Measurements from ENCODE around the gene MOSMO.

Gene MOSMO

DNA sequence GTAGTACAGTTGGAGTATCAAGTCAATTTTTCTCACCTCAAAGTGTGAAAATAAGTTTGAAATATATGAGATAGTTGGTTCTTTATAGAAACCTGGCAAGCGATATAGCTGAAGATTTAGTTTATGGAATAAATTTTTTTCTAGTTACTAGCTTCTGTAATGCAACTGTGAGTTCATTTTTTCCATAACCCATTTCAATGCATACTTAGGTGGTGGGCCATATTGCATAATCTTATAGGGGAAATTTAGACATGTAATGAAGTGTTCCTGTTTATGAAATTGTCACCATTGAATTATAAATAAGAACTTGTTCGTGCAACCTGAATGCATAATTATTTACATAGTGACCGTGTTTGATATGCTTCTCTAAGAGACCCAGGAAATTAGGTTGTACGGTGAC is 9.0 kb downstream of the MOSMO start:
- no peaks in the 10 kb centered on the region for H3K36me3 ChIP-seq (ENCODE audit: control insufficient read depth, low read length)
- H3K9me2 ChIP-seq (replicated peaks; ENCODE audit: control insufficient read depth, low read length) = no peaks in the 10 kb centered on the region
- TF ChIP-seq, protein P1, sequence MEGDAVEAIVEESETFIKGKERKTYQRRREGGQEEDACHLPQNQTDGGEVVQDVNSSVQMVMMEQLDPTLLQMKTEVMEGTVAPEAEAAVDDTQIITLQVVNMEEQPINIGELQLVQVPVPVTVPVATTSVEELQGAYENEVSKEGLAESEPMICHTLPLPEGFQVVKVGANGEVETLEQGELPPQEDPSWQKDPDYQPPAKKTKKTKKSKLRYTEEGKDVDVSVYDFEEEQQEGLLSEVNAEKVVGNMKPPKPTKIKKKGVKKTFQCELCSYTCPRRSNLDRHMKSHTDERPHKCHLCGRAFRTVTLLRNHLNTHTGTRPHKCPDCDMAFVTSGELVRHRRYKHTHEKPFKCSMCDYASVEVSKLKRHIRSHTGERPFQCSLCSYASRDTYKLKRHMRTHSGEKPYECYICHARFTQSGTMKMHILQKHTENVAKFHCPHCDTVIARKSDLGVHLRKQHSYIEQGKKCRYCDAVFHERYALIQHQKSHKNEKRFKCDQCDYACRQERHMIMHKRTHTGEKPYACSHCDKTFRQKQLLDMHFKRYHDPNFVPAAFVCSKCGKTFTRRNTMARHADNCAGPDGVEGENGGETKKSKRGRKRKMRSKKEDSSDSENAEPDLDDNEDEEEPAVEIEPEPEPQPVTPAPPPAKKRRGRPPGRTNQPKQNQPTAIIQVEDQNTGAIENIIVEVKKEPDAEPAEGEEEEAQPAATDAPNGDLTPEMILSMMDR (IDR thresholded peaks at IDR 0.05; ENCODE audit: low read depth, low read length, poor library complexity, severe bottlenecking) = no peak
- no peak for TF ChIP-seq EZH2phosphoT487 (IDR thresholded peaks at IDR 0.05; ENCODE audit: borderline replicate concordance, low read length)
- peaks cover 68% of the 10 kb centered on the region for H3K79me2 ChIP-seq (ENCODE audit: control insufficient read depth, low read length)
- no peaks in the 10 kb centered on the region for H3K27me3 ChIP-seq (ENCODE audit: control insufficient read depth, low read length)
- H3K4me2 ChIP-seq (ENCODE audit: low read length) = no peak overlapping the region
- H3K4me3 ChIP-seq (ENCODE audit: low read length) = no peak overlapping the region
- no peak overlapping the region for H3K27ac ChIP-seq (ENCODE audit: low read depth, low read length)
- peaks cover 6% of the 10 kb centered on the region for H3K4me1 ChIP-seq (ENCODE audit: control insufficient read depth, low read length)
- H3K9me3 ChIP-seq (ENCODE audit: control insufficient read depth, insufficient read depth, low read length) = no peaks in the 10 kb centered on the region
- H4K20me1 ChIP-seq (ENCODE audit: control insufficient read depth, insufficient read depth, low read depth, low read length) = peaks cover 10% of the 10 kb centered on the region
- no peaks in the 10 kb centered on the region for H3F3A ChIP-seq (ENCODE audit: control insufficient read depth, insufficient read depth)

DNA sequence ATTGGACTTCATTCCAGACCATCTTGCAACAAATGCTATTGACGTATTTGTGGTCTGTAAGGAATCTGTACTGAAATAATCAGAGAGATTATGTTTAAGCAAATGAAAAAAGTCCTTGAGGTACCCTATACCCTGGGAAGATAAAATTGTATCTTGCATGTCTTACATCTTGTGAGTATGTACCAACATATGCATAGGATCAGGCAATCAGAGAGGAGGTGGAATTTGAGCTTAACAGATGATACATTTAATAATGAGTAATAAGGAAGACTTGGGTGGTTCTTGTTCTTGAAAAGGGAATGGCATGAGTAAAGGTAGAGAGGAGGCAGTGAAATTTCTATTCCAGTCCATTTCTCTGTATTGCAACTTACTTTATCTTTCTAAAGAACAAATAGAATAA is 10.6 kb downstream of the MOSMO start:
- TF ChIP-seq, protein P1 (IDR thresholded peaks at IDR 0.05; ENCODE audit: low read depth, low read length, poor library complexity, severe bottlenecking) = no peak
- TF ChIP-seq EZH2phosphoT487 (IDR thresholded peaks at IDR 0.05; ENCODE audit: borderline replicate concordance, low read length) = no peak
- Histone ChIP-seq H3F3A (ENCODE audit: control insufficient read depth, insufficient read depth) (no peaks in the 10 kb centered on the region), H3K79me2 (ENCODE audit: control insufficient read depth, low read length) (peaks cover 65% of the 10 kb centered on the region), H4K20me1 (ENCODE audit: control insufficient read depth, insufficient read depth, low read depth, low read length) (peaks cover 10% of the 10 kb centered on the region), H3K4me2 (ENCODE audit: low read length) (no peak overlapping the region), H3K27ac (ENCODE audit: low read depth, low read length) (no peak overlapping the region), H3K9me3 (ENCODE audit: control insufficient read depth, insufficient read depth, low read length) (no peaks in the 10 kb centered on the region), H3K4me1 (ENCODE audit: control insufficient read depth, low read length) (peaks cover 6% of the 10 kb centered on the region), H3K9me2 (replicated peaks; ENCODE audit: control insufficient read depth, low read length) (no peaks in the 10 kb centered on the region), H3K27me3 (ENCODE audit: control insufficient read depth, low read length) (no peaks in the 10 kb centered on the region), H3K4me3 (ENCODE audit: low read length) (no peak overlapping the region), H3K36me3 (ENCODE audit: control insufficient read depth, low read length) (no peaks in the 10 kb centered on the region)

DNA sequence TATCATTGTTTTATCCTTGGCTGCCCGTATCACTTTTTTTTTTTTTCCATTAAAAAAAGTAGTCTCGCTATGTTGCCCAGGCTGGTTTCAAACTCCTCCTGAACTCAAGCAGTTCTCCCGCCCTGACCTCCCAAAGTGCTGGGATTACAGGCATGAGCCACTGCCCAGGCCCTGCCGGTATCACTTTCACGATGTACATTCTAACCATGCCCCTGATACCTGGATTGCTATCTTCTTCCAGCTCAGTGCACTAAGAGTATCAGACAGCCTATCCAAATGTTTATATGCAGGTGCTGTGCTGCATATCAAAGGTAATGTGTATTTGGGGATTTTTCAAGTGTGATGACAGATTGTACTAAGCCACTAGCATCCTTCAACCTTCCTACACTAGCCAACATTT is 14.2 kb downstream of the MOSMO start:
- H3K4me3 ChIP-seq (ENCODE audit: low read length) = no peak overlapping the region
- H4K20me1 ChIP-seq (ENCODE audit: control insufficient read depth, insufficient read depth, low read depth, low read length) = peaks cover 3% of the 10 kb centered on the region; the same call in 1 of the 2 replicates
- H3K27me3 ChIP-seq (ENCODE audit: control insufficient read depth, low read length) = no peaks in the 10 kb centered on the region
- no peaks in the 10 kb centered on the region for H3K9me3 ChIP-seq (ENCODE audit: control insufficient read depth, insufficient read depth, low read length)
- no peaks in the 10 kb centered on the region for H3K36me3 ChIP-seq (ENCODE audit: control insufficient read depth, low read length)
- peaks cover 40% of the 10 kb centered on the region for H3K79me2 ChIP-seq (ENCODE audit: control insufficient read depth, low read length)
- no peaks in the 10 kb centered on the region for H3F3A ChIP-seq (ENCODE audit: control insufficient read depth, insufficient read depth)
- H3K27ac ChIP-seq (ENCODE audit: low read depth, low read length) = no peak overlapping the region
- no peak for TF ChIP-seq EZH2phosphoT487 (IDR thresholded peaks at IDR 0.05; ENCODE audit: borderline replicate concordance, low read length)
- TF ChIP-seq, protein P1 (IDR thresholded peaks at IDR 0.05; ENCODE audit: low read depth, low read length, poor library complexity, severe bottlenecking) = no peak
- H3K4me2 ChIP-seq (ENCODE audit: low read length) = no peak overlapping the region
- no peaks in the 10 kb centered on the region for H3K9me2 ChIP-seq (replicated peaks; ENCODE audit: control insufficient read depth, low read length)
- H3K4me1 ChIP-seq (ENCODE audit: control insufficient read depth, low read length) = peaks cover 9% of the 10 kb centered on the region
